ENCODE data around the gene OR10P1.

OR10P1 gene

GRCh38 chr12:55686366-55687010 is 49.8 kb downstream of the OR10P1 start:
- DNase-seq = no peak
